ENCODE data around the gene PBXIP1. TPM values are rescaled to one million over a fixed set of nuclear protein-coding genes. Genes with fewer than 3 reads are reported as not detected.

Gene PBXIP1
- total and polyA plus RNA-seq, 2 of the 13 experiments (the other 11 are each of a cell fraction or from before 2014, with no cell fraction given) = 16.3 to 31.9 TPM

DNA sequence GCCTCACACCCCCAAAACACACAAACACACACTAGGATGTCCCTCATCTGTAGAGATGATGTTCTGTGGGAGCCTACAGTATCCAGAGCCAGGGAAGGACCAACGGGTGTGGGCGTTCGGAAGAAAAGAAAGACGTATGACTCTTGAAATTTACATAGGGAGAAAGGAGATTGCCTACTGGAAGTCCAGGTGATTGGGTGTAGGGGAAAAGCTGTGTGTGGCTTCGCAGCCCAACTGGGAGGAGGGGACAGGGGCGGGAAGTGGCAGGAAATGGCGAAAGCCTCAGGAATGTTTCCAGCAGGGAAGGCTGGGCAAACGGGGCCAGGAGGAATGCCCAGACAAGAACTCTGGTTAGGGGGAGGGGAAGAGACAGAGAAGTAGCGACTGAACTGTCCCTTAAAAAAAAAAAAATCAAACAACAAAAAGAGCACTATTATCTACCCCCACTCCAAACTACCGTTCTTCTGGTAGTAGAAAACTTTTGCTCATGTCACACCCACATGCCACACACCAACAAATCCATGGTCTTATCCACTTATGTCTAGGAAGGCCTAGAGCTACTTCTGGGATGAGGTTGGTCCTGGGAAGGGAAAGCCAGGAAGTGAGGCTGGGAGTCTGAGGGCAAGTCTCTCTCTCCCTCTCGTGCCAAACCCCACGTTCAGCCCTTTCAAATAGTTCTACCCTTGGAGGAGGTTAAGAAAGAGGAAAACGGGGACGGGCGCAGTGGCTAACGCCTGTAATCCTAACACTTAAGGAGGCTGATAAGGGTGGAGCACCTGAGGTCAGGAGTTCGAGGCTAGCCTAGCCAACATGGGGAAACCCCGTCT lies 16.8 kb upstream of the PBXIP1 start (continued):
- TF ChIP-seq, protein P1, sequence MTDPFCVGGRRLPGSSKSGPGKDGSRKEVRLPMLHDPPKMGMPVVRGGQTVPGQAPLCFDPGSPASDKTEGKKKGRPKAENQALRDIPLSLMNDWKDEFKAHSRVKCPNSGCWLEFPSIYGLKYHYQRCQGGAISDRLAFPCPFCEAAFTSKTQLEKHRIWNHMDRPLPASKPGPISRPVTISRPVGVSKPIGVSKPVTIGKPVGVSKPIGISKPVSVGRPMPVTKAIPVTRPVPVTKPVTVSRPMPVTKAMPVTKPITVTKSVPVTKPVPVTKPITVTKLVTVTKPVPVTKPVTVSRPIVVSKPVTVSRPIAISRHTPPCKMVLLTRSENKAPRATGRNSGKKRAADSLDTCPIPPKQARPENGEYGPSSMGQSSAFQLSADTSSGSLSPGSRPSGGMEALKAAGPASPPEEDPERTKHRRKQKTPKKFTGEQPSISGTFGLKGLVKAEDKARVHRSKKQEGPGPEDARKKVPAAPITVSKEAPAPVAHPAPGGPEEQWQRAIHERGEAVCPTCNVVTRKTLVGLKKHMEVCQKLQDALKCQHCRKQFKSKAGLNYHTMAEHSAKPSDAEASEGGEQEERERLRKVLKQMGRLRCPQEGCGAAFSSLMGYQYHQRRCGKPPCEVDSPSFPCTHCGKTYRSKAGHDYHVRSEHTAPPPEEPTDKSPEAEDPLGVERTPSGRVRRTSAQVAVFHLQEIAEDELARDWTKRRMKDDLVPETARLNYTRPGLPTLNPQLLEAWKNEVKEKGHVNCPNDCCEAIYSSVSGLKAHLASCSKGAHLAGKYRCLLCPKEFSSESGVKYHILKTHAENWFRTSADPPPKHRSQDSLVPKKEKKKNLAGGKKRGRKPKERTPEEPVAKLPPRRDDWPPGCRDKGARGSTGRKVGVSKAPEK (CRISPR knock-in tag; IDR thresholded peaks at IDR 0.05; ENCODE audit: borderline replicate concordance) = no peak
- TF ChIP-seq ZNF737 (CRISPR knock-in tag; IDR thresholded peaks at IDR 0.05; ENCODE audit: borderline replicate concordance) = no peak
- TF ChIP-seq KAT2B (IDR thresholded peaks at IDR 0.05; ENCODE audit: borderline replicate concordance, low read depth, low read length) = no peak
- TF ChIP-seq, protein P2, sequence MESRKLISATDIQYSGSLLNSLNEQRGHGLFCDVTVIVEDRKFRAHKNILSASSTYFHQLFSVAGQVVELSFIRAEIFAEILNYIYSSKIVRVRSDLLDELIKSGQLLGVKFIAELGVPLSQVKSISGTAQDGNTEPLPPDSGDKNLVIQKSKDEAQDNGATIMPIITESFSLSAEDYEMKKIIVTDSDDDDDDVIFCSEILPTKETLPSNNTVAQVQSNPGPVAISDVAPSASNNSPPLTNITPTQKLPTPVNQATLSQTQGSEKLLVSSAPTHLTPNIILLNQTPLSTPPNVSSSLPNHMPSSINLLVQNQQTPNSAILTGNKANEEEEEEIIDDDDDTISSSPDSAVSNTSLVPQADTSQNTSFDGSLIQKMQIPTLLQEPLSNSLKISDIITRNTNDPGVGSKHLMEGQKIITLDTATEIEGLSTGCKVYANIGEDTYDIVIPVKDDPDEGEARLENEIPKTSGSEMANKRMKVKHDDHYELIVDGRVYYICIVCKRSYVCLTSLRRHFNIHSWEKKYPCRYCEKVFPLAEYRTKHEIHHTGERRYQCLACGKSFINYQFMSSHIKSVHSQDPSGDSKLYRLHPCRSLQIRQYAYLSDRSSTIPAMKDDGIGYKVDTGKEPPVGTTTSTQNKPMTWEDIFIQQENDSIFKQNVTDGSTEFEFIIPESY (CRISPR knock-in tag; IDR thresholded peaks at IDR 0.05) = no peak
- TF ChIP-seq ZNF224 (CRISPR knock-in tag; IDR thresholded peaks at IDR 0.05) = no peak
- 0 out of 2 replicates have a peak, but pooled peaks have one; percentile 34 for TF ChIP-seq ZBTB20 (CRISPR knock-in tag; IDR thresholded peaks at IDR 0.05; ENCODE audit: borderline replicate concordance, low read depth)
- no peak for TF ChIP-seq ZFP41 (CRISPR knock-in tag; IDR thresholded peaks at IDR 0.05; ENCODE audit: borderline replicate concordance)
- TF ChIP-seq ZBTB3 (CRISPR knock-in tag; IDR thresholded peaks at IDR 0.05; ENCODE audit: borderline replicate concordance, low read depth) = no peak
- TF ChIP-seq ZNF766 (CRISPR knock-in tag; IDR thresholded peaks at IDR 0.05; ENCODE audit: borderline replicate concordance) = 0 out of 2 replicates have a peak, but pooled peaks have one; percentile 34
- no peak for TF ChIP-seq ZNF674 (CRISPR knock-in tag; IDR thresholded peaks at IDR 0.05; ENCODE audit: low read depth)
- TF ChIP-seq PHF5A (CRISPR knock-in tag; IDR thresholded peaks at IDR 0.05; ENCODE audit: low read depth, unreplicated experiment) = peak; percentile 28
- peak; percentile 52; the same call in 1 of the 2 replicates for TF ChIP-seq YEATS4 (CRISPR knock-in tag; IDR thresholded peaks at IDR 0.05; ENCODE audit: borderline replicate concordance)
- TF ChIP-seq, protein P3, sequence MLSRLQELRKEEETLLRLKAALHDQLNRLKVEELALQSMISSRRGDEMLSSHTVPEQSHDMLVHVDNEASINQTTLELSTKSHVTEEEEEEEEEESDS (CRISPR knock-in tag; IDR thresholded peaks at IDR 0.05; ENCODE audit: borderline replicate concordance) = no peak
- TF ChIP-seq, protein P4, sequence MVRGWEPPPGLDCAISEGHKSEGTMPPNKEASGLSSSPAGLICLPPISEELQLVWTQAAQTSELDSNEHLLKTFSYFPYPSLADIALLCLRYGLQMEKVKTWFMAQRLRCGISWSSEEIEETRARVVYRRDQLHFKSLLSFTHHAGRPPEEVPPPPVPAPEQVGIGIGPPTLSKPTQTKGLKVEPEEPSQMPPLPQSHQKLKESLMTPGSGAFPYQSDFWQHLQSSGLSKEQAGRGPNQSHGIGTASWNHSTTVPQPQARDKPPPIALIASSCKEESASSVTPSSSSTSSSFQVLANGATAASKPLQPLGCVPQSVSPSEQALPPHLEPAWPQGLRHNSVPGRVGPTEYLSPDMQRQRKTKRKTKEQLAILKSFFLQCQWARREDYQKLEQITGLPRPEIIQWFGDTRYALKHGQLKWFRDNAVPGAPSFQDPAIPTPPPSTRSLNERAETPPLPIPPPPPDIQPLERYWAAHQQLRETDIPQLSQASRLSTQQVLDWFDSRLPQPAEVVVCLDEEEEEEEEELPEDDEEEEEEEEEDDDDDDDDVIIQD (CRISPR knock-in tag; IDR thresholded peaks at IDR 0.05; ENCODE audit: low read depth) = no peak
- TF ChIP-seq BCL6 (CRISPR knock-in tag; IDR thresholded peaks at IDR 0.05) = peak; percentile 29; the same call in 1 of the 2 replicates
- TF ChIP-seq, protein P5, sequence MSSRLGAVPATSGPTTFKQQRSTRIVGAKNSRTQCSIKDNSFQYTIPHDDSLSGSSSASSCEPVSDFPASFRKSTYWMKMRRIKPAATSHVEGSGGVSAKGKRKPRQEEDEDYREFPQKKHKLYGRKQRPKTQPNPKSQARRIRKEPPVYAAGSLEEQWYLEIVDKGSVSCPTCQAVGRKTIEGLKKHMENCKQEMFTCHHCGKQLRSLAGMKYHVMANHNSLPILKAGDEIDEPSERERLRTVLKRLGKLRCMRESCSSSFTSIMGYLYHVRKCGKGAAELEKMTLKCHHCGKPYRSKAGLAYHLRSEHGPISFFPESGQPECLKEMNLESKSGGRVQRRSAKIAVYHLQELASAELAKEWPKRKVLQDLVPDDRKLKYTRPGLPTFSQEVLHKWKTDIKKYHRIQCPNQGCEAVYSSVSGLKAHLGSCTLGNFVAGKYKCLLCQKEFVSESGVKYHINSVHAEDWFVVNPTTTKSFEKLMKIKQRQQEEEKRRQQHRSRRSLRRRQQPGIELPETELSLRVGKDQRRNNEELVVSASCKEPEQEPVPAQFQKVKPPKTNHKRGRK (CRISPR knock-in tag; IDR thresholded peaks at IDR 0.05) = no peak
- no peak for TF ChIP-seq ZNF451 (CRISPR knock-in tag; IDR thresholded peaks at IDR 0.05)
- TF ChIP-seq ZMYM4 (CRISPR knock-in tag; IDR thresholded peaks at IDR 0.05) = peak; percentile 46
- peak; percentile 62; the same call in 1 of the 2 replicates for TF ChIP-seq SMYD3 (CRISPR knock-in tag; IDR thresholded peaks at IDR 0.05)
- TF ChIP-seq RBM39 (IDR thresholded peaks at IDR 0.05; ENCODE audit: low read depth, low read length, poor library complexity, severe bottlenecking) = no peak
